Bronchial epithelial cell (primary cell): Measurements from ENCODE around the gene CCDC187. TPM values are rescaled to one million over a fixed set of nuclear protein-coding genes. Genes with fewer than 3 reads are reported as not detected.
"Not testable (repeated sequence)": the region's sequence is repeated elsewhere in the genome, so short reads cannot be mapped to it uniquely, and the experiment has no call there.

Experiments
- DNase-seq: peaks from one replicate; pipeline ENCODE4 v3.0.0-alpha.2; 2010; ENCODE audit warnings: low read depth
- FAIRE-seq: peaks from 2 replicates; lab custom pipeline; 2011; peaks lifted over from hg19 to GRCh38; lab: Jason Lieb, UNC
- H3K27me3 ChIP-seq: 2 replicates; pipeline ENCODE4 v1.5.1; 2011; ENCODE audit warnings: low read length; ENCODE audit not compliant: control insufficient read depth, insufficient read depth
- H3K36me3 ChIP-seq: 2 replicates; pipeline ENCODE4 v1.5.1; 2011; ENCODE audit warnings: low read length; ENCODE audit not compliant: control insufficient read depth, insufficient read depth
- H3K4me3 ChIP-seq: 2 replicates; pipeline ENCODE4 v1.5.1; 2011; ENCODE audit warnings: mild to moderate bottlenecking, low read depth, low read length, control low read depth
- CTCF ChIP-seq: IDR thresholded peaks from 2 replicates; pipeline ENCODE4 v1.5.1; 2011; ENCODE audit warnings: mild to moderate bottlenecking, moderate library complexity, low read length, control low read depth, inconsistent platforms; ENCODE audit not compliant: insufficient read depth, severe bottlenecking
- total RNA-seq: library from RNA; depleted of rRNA; stranded (reverse); fragments of >200 nt; gene quantifications from 2 replicates; pipeline ENCODE4 v1.2.1, GENCODE V29; 2014

CCDC187 gene
- total RNA-seq = not detected in 2 replicates

GRCh38 chr9:136303825-136304416 is at the start of gene CCDC187:
Gene CCDC187, minus strand, starts transcription at chr9:136304094. Its CDS starts 264 bp downstream, at chr9:136303830.
- no peak for DNase-seq
- no peak for FAIRE-seq
- TF ChIP-seq CTCF = no peak
- Histone ChIP-seq H3K27me3 (peaks cover 1% of the 10 kb centered on the region), H3K4me3 (no peak within 1 kb of the TSS), H3K36me3 (no peaks in the 10 kb centered on the region)

GRCh38 chr9:136353088-136353487 is 49.2 kb upstream of the CCDC187 start:
- no peak for TF ChIP-seq CTCF
- H3K36me3 ChIP-seq = peaks cover 3% of the 10 kb centered on the region
- H3K27me3 ChIP-seq = peaks cover 1% of the 10 kb centered on the region
- no peak for FAIRE-seq
- DNase-seq = no peak
- H3K4me3 ChIP-seq = no peak overlapping the region

- FAIRE-seq = no peak
- no peak for TF ChIP-seq CTCF
- Histone ChIP-seq H3K36me3 (peaks cover 3% of the 10 kb centered on the region), H3K27me3 (peaks cover 1% of the 10 kb centered on the region), H3K4me3 (no peak overlapping the region)
- DNase-seq = no peak
Measured at GRCh38 chr9:136352682-136353081, 48.8 kb upstream of the CCDC187 start.

GRCh38 chr9:136351868-136352267 is 48.0 kb upstream of the CCDC187 start:
- H3K27me3 ChIP-seq, H3K4me3 ChIP-seq, H3K36me3 ChIP-seq, FAIRE-seq, DNase-seq: not testable (repeated sequence)

GRCh38 chr9:136351252-136351800 is 47.4 kb upstream of the CCDC187 start:
- FAIRE-seq (no peak), DNase-seq (no peak)
- no peak for TF ChIP-seq CTCF
- H3K36me3 ChIP-seq = peaks cover under 1% of the 10 kb centered on the region
- H3K4me3 ChIP-seq = no peak overlapping the region
- H3K27me3 ChIP-seq = peaks cover 1% of the 10 kb centered on the region

- DNase-seq (no peak), FAIRE-seq (no peak)
- Histone ChIP-seq H3K36me3 (no peaks in the 10 kb centered on the region), H3K27me3 (peaks cover 1% of the 10 kb centered on the region), H3K4me3 (no peak overlapping the region)
- TF ChIP-seq CTCF = no peak
Measured at GRCh38 chr9:136349546-136349945, 45.7 kb upstream of the CCDC187 start.
